CD4-positive, alpha-beta T cell (primary cell): Measurements from ENCODE around the gene CYP4Z1. TPM values are rescaled to one million over a fixed set of nuclear protein-coding genes. Genes with fewer than 3 reads are reported as not detected.

Experiments used
- ATAC-seq: fragments of 200-7000 bp; cut with Tn5 transposase; one replicate; pipeline ENCODE4 v1.10.0; 2022; ENCODE audit warnings: mild to moderate bottlenecking; ENCODE audit not compliant: poor library complexity
- CTCF ChIA-PET: fragments of 350-600 bp; sonication (Branson Sonifier 250); formaldehyde crosslinking; loops from one replicate; lab custom pipeline; 2021; ENCODE audit warnings: antibody characterized with exemption, inconsistent platforms; lab: Charles Lee
- POLR2A ChIA-PET: fragments of 350-600 bp; sonication (Branson Sonifier 250); formaldehyde crosslinking; loops from one replicate; lab custom pipeline; 2021; ENCODE audit warnings: antibody characterized with exemption, inconsistent platforms; lab: Charles Lee
- DNase-seq, 14 experiments: peaks; one replicate each; pipeline ENCODE4 v3.0.0-alpha.2; 2013 to 2020; ENCODE audit warnings: mixed read lengths in 2 of 14
- H3K27ac ChIP-seq, 2 donors: one replicate each; pipeline versions ENCODE4 v1.5.1 to v1.7.0; 2013; ENCODE audit warnings: low read length in 2 of 2, low read depth in 1 of 2, mild to moderate bottlenecking in 1 of 2
- H3K27me3 ChIP-seq, 2 experiments: 1 replicate in 1 of 2; 2 replicates in 1 of 2; pipeline versions ENCODE4 v1.6.1 to v1.7.0; 2013; ENCODE audit warnings: low read length in 2 of 2, control low read depth in 1 of 2, mild to moderate bottlenecking in 1 of 2, moderate library complexity in 1 of 2; ENCODE audit not compliant: insufficient read depth in 2 of 2, control insufficient read depth in 1 of 2
- H3K36me3 ChIP-seq: one replicate; pipeline ENCODE4 v1.6.1; 2013; ENCODE audit warnings: low read length, control low read depth; ENCODE audit not compliant: insufficient read depth
- H3K4me1 ChIP-seq: one replicate; pipeline ENCODE4 v1.6.1; 2013; ENCODE audit warnings: low read length, control low read depth; ENCODE audit not compliant: insufficient read depth
- H3K4me3 ChIP-seq: one replicate; pipeline ENCODE4 v1.5.1; 2013; ENCODE audit warnings: mild to moderate bottlenecking, low read length, moderate library complexity
- H3K9me3 ChIP-seq, 2 experiments: 1 replicate in 1 of 2; 2 replicates in 1 of 2; pipeline versions ENCODE4 v1.6.1 to v1.7.0; 2013; ENCODE audit warnings: low read length in 2 of 2, mild to moderate bottlenecking in 2 of 2, control low read depth in 1 of 2, moderate library complexity in 1 of 2; ENCODE audit not compliant: control insufficient read depth in 1 of 2, insufficient read depth in 1 of 2
- H3K27ac Mint-ChIP-seq: one replicate; pipeline ENCODE4 v1.8.0; 2020; ENCODE audit warnings: mixed read lengths
- H3K27me3 Mint-ChIP-seq: one replicate; pipeline ENCODE4 v1.8.0; 2021; ENCODE audit warnings: mixed read lengths
- H3K36me3 Mint-ChIP-seq: one replicate; pipeline ENCODE4 v1.8.0; 2021; ENCODE audit warnings: low read depth, mixed read lengths
- H3K4me1 Mint-ChIP-seq: one replicate; pipeline ENCODE4 v1.8.0; 2021; ENCODE audit warnings: low read depth, mixed read lengths
- H3K4me3 Mint-ChIP-seq: one replicate; pipeline ENCODE4 v1.8.0; 2020; ENCODE audit warnings: mild to moderate bottlenecking, mixed read lengths
- H3K9me3 Mint-ChIP-seq: one replicate; pipeline ENCODE4 v1.8.0; 2020; ENCODE audit warnings: mixed read lengths
- intact Hi-C, 2 experiments: fragments of 100-400 bp; cut with DNase I in 1 of 2; cut with micrococcal nuclease in 1 of 2; formaldehyde crosslinking; loops; one replicate each; pipeline versions ENCODE4 v1.15.1 to v1.9.0; 2023 to 2025; cut with DNase I, micrococcal nuclease
- total RNA-seq, 174 experiments: library from RNA in 2 of 174; stranded (reverse) in 2 of 174; gene quantifications; one replicate each; pipeline ENCODE4 v1.2.3 and lab custom pipeline; 2021 to 2026
- TF ChIP-seq, protein P1 (sequence below): fragments of 200-600 bp; IDR thresholded peaks from one replicate; pipeline ENCODE4 v1.8.0; 2022; ENCODE audit warnings: antibody characterized with exemption, mild to moderate bottlenecking

CYP4Z1 gene
- total RNA-seq, 2 experiments from 2014 or later: not detected

DNA sequence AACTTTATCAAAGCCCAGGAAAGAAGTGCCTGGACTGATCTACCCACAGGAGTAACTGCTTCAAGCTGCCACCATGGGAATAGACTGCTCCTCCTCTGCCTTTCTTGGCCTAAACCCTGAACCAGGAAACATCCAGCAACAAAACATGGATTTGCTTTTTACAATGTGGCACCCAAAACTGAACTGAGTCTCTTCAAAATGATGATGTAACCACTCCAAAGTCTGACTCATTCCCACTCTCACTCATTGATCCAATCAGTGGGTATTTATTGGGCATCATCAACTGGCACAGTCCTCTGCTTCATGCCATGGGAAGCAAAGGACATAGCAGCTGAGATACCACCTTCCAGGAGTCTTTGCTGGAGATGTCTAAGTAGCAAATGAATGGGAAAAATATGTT lies 93.7 kb downstream of the CYP4Z1 start:
- ATAC-seq (no peak), DNase-seq (no peak)
- ChIA-PET POLR2A (no interaction called here), CTCF (no interaction called here)
- Histone ChIP-seq H3K9me3 (no peaks in the 10 kb centered on the region), H3K36me3 (no peaks in the 10 kb centered on the region), H3K27ac (no peak overlapping the region), H3K27me3 (peaks cover 0 to 2% of the 10 kb centered on the region in 2 experiments), H3K4me3 (no peak overlapping the region), H3K4me1 (no peaks in the 10 kb centered on the region)
- no peak overlapping the region for H3K27ac Mint-ChIP-seq
- no peaks in the 10 kb centered on the region for H3K9me3 Mint-ChIP-seq
- no peaks in the 10 kb centered on the region for H3K36me3 Mint-ChIP-seq
- H3K4me3 Mint-ChIP-seq: no peak overlapping the region
- intact Hi-C loops: no loop called here
- peaks cover 43% of the 10 kb centered on the region for H3K27me3 Mint-ChIP-seq
- H3K4me1 Mint-ChIP-seq: no peaks in the 10 kb centered on the region
- TF ChIP-seq, protein P1, sequence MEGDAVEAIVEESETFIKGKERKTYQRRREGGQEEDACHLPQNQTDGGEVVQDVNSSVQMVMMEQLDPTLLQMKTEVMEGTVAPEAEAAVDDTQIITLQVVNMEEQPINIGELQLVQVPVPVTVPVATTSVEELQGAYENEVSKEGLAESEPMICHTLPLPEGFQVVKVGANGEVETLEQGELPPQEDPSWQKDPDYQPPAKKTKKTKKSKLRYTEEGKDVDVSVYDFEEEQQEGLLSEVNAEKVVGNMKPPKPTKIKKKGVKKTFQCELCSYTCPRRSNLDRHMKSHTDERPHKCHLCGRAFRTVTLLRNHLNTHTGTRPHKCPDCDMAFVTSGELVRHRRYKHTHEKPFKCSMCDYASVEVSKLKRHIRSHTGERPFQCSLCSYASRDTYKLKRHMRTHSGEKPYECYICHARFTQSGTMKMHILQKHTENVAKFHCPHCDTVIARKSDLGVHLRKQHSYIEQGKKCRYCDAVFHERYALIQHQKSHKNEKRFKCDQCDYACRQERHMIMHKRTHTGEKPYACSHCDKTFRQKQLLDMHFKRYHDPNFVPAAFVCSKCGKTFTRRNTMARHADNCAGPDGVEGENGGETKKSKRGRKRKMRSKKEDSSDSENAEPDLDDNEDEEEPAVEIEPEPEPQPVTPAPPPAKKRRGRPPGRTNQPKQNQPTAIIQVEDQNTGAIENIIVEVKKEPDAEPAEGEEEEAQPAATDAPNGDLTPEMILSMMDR: no peak

DNA sequence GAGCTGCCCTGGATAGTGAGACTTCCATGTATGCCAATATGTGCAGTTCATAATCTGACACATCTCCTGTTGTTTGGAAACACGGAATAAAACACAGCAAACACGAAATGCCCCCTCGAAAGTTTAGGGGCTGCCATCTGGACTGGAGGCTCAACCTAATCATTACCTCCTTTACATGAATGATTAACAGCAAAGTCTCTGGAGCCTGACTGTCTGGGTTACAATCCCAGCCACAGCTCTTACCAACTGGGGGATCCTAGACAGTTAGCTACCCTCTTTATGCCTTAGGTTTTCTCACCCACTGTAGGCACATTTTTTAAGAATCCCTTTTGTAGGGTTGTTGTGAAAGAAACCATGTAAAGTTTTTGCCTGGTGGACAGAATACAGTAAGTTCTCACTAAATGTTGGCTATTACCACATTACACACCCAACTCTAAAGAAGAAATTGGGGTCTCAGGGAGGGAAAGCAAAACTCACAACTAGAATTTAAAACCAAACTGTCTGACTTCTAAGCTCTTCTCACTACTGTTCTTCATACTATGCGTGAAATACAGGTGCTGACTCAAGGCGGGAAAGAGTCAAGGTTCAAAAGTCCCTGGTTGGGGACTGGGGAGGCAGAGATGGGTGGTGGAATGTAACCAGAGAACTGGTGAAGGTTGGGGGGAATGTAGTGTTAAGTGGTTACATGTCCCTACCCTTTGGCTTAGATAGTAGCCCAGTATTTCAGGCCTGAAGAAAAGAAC lies 94.4 kb downstream of the CYP4Z1 start:
- TF ChIP-seq, protein P1: no peak
- ChIA-PET POLR2A (no interaction called here), CTCF (no interaction called here)
- Histone ChIP-seq H3K4me3 (no peak overlapping the region), H3K27me3 (peaks cover 0 to 5% of the 10 kb centered on the region in 2 experiments), H3K9me3 (no peaks in the 10 kb centered on the region), H3K4me1 (no peaks in the 10 kb centered on the region), H3K27ac (no peak overlapping the region), H3K36me3 (no peaks in the 10 kb centered on the region)
- H3K4me3 Mint-ChIP-seq: no peak overlapping the region
- no peak for ATAC-seq
- DNase-seq: no peak
- no peaks in the 10 kb centered on the region for H3K36me3 Mint-ChIP-seq
- no peak overlapping the region for H3K27ac Mint-ChIP-seq
- H3K27me3 Mint-ChIP-seq: peaks cover 41% of the 10 kb centered on the region
- intact Hi-C loops: no loop called here
- no peaks in the 10 kb centered on the region for H3K4me1 Mint-ChIP-seq
- no peaks in the 10 kb centered on the region for H3K9me3 Mint-ChIP-seq

DNA sequence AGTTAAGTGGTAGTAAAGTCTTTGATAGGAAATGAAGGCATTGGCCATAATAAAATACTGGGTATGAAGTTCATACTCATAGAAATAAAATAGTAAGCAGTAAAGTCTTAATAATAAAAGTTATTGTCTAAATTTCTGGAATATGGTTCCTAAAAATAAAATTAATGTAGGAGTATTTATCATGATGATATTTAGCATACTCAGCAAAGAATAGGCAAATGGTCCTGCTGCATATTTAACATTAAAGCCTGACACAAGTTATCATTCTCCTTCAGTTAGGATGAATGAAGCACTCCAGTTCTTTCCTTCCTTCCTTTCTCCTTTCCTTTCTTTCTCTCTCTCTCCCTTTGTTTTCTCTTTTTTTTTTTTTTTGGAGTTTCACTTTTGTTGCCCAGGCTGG lies 97.5 kb downstream of the CYP4Z1 start:
- Mint-ChIP-seq H3K4me1 (no peaks in the 10 kb centered on the region), H3K27me3 (peaks cover 52% of the 10 kb centered on the region), H3K27ac (no peak overlapping the region), H3K36me3 (no peaks in the 10 kb centered on the region), H3K4me3 (no peak overlapping the region), H3K9me3 (no peaks in the 10 kb centered on the region)
- no peaks in the 10 kb centered on the region for H3K9me3 ChIP-seq
- TF ChIP-seq, protein P1: no peak
- intact Hi-C loops: no loop called here
- DNase-seq (no peak), ATAC-seq (no peak)
- ChIA-PET CTCF (interaction anchor here (0.7 kb wide), 1 partner anchor 24 kb away, joined by 4 read pairs; no protein-coding TSS in a partner anchor), POLR2A (no interaction called here)
- no peak overlapping the region for H3K4me3 ChIP-seq
- H3K27ac ChIP-seq: no peak overlapping the region
- H3K36me3 ChIP-seq: no peaks in the 10 kb centered on the region
- peaks cover 0 to 6% of the 10 kb centered on the region in 2 experiments for H3K27me3 ChIP-seq
- no peaks in the 10 kb centered on the region for H3K4me1 ChIP-seq

Other genes with a start within 250 kb of the CYP4Z1 start
- not detected for gene CYP4A11, start 125.8 kb upstream of the CYP4Z1 start, total RNA-seq
- gene CYP4X1, start 43.6 kb upstream of the CYP4Z1 start, total RNA-seq: not detected
- gene CYP4A22, start 70.2 kb downstream of the CYP4Z1 start, total RNA-seq: not detected
- gene PDZK1IP1, start 122.8 kb downstream of the CYP4Z1 start, total RNA-seq: not detected
- not detected for gene TAL1, start 165.0 kb downstream of the CYP4Z1 start, total RNA-seq
- gene STIL, start 246.9 kb downstream of the CYP4Z1 start, total RNA-seq: 1 to 10 TPM; 1.7 to 2.1 TPM